Measurements from ENCODE around the gene LRCH3. TPM values are rescaled to one million over a fixed set of nuclear protein-coding genes. Genes with fewer than 3 reads are reported as not detected.

The LRCH3 gene
- total RNA-seq, 1 experiment from 2014 or later: 39.4 TPM

- intact Hi-C loops (cut with micrococcal nuclease; ENCODE audit: unreplicated experiment): no loop called here
- no TSS peak for BruUV-seq (replicated peaks)
- DNase-seq: no peak
Observed at GRCh38 chr3:197758512-197758911, 32.5 kb upstream of the LRCH3 start.

GRCh38 chr3:197761784-197762183 is 29.3 kb upstream of the LRCH3 start:
- DNase-seq: no peak
- no peaks in the 10 kb centered on the region for H3K4me1 Mint-ChIP-seq (ENCODE audit: low read depth, unreplicated experiment)
- CTCF ChIA-PET: interaction anchor here (0.5 to 0.6 kb wide), 2 partner anchors 12 to 35 kb away, joined by 3 to 4 read pairs; no protein-coding TSS in a partner anchor
- TF ChIP-seq CTCF (IDR thresholded peaks at IDR 0.05; ENCODE audit: unreplicated experiment): no peak
- H3K4me3 Mint-ChIP-seq (ENCODE audit: low read depth, unreplicated experiment): no peak overlapping the region
- BruUV-seq (replicated peaks): no TSS peak
- H3K27me3 Mint-ChIP-seq (ENCODE audit: unreplicated experiment): no peaks in the 10 kb centered on the region
- no peaks in the 10 kb centered on the region for H3K36me3 Mint-ChIP-seq (ENCODE audit: insufficient read depth, unreplicated experiment)
- intact Hi-C loops (cut with micrococcal nuclease; ENCODE audit: unreplicated experiment): no loop called here
- no peak overlapping the region for H3K27ac Mint-ChIP-seq (ENCODE audit: unreplicated experiment)
- no peaks in the 10 kb centered on the region for H3K9me3 Mint-ChIP-seq (ENCODE audit: low read depth, unreplicated experiment)

More at GRCh38 chr3:197758512-197758911, 32.5 kb upstream of the LRCH3 start:
- TF ChIP-seq CTCF (IDR thresholded peaks at IDR 0.05; ENCODE audit: unreplicated experiment): no peak
- H3K27ac Mint-ChIP-seq (ENCODE audit: unreplicated experiment): no peak overlapping the region
- H3K9me3 Mint-ChIP-seq (ENCODE audit: low read depth, unreplicated experiment): no peaks in the 10 kb centered on the region
- CTCF ChIA-PET: no interaction called here
- H3K27me3 Mint-ChIP-seq (ENCODE audit: unreplicated experiment): no peaks in the 10 kb centered on the region
- H3K36me3 Mint-ChIP-seq (ENCODE audit: insufficient read depth, unreplicated experiment): no peaks in the 10 kb centered on the region
- no peak overlapping the region for H3K4me3 Mint-ChIP-seq (ENCODE audit: low read depth, unreplicated experiment)
- no peaks in the 10 kb centered on the region for H3K4me1 Mint-ChIP-seq (ENCODE audit: low read depth, unreplicated experiment)

GRCh38 chr3:197775317-197775716 is 15.7 kb upstream of the LRCH3 start:
- no peaks in the 10 kb centered on the region for H3K27me3 Mint-ChIP-seq (ENCODE audit: unreplicated experiment)
- no peaks in the 10 kb centered on the region for H3K4me1 Mint-ChIP-seq (ENCODE audit: low read depth, unreplicated experiment)
- peaks cover 33% of the 10 kb centered on the region for H3K36me3 Mint-ChIP-seq (ENCODE audit: insufficient read depth, unreplicated experiment)
- BruUV-seq (replicated peaks): no TSS peak
- CTCF ChIA-PET: interaction anchor here (0.6 kb wide), 1 partner anchor 1191 kb away, joined by 4 read pairs; no protein-coding TSS in a partner anchor
- H3K27ac Mint-ChIP-seq (ENCODE audit: unreplicated experiment): no peak overlapping the region
- no peak for TF ChIP-seq CTCF (IDR thresholded peaks at IDR 0.05; ENCODE audit: unreplicated experiment)
- H3K9me3 Mint-ChIP-seq (ENCODE audit: low read depth, unreplicated experiment): no peaks in the 10 kb centered on the region
- no peak overlapping the region for H3K4me3 Mint-ChIP-seq (ENCODE audit: low read depth, unreplicated experiment)
- no peak for DNase-seq
- intact Hi-C loops (cut with micrococcal nuclease; ENCODE audit: unreplicated experiment): no loop called here

- Mint-ChIP-seq H3K27me3 (ENCODE audit: unreplicated experiment) (no peaks in the 10 kb centered on the region), H3K4me3 (ENCODE audit: low read depth, unreplicated experiment) (no peak overlapping the region), H3K27ac (ENCODE audit: unreplicated experiment) (no peak overlapping the region), H3K36me3 (ENCODE audit: insufficient read depth, unreplicated experiment) (peaks cover 28% of the 10 kb centered on the region), H3K4me1 (ENCODE audit: low read depth, unreplicated experiment) (peaks cover 1% of the 10 kb centered on the region), H3K9me3 (ENCODE audit: low read depth, unreplicated experiment) (no peaks in the 10 kb centered on the region)
- no peak for TF ChIP-seq CTCF (IDR thresholded peaks at IDR 0.05; ENCODE audit: unreplicated experiment)
- DNase-seq: no peak
- no TSS peak for BruUV-seq (replicated peaks)
- CTCF ChIA-PET: no interaction called here
- intact Hi-C loops (cut with micrococcal nuclease; ENCODE audit: unreplicated experiment): no loop called here
Observed at GRCh38 chr3:197782230-197782629, 8.8 kb upstream of the LRCH3 start.

All from Calu3 (cell line).